Measurements from ENCODE around the gene CD40. TPM values are rescaled to one million over a fixed set of nuclear protein-coding genes. Genes with fewer than 3 reads are reported as not detected.
"Not testable (repeated sequence)": the region's sequence is repeated elsewhere in the genome, so short reads cannot be mapped to it uniquely, and the experiment has no call there.

Gene CD40
- total RNA-seq, 5 donors from 2014 or later (not counting 1 experiment from before 2014, with no cell fraction given): 1.5 to 9.6 (median 5.9) TPM

GRCh38 chr20:46089417-46090388, 28.4 kb upstream of the CD40 start, which contains the start of gene NCOA5:
TSS of gene NCOA5 (minus strand) at chr20:46089962. CDS start at chr20:46079424, 10,538 bp downstream.
- DNase-seq (peak; percentile 86 to 96 (median 92)), ATAC-seq (replicated peaks in 1 of 4) (peak; percentile 88 to 92 (median 89))
- Mint-ChIP-seq H3K27ac (peak within 1 kb of the TSS; percentile 79 to 89), H3K9me3 (no peaks in the 10 kb centered on the region), H3K4me3 (peak within 1 kb of the TSS; percentile 86 to 90 (median 87)), H3K27me3 (no peaks in the 10 kb centered on the region), H3K4me1 (peaks cover 52 to 53% (median 52%) of the 10 kb centered on the region in 3 donors), H3K36me3 (no peaks in the 10 kb centered on the region)
- POLR2A ChIA-PET: no interaction called here
- Histone ChIP-seq H3K4me3 (ENCODE audit: control insufficient read depth in 1 of 2, extremely low read depth in 1 of 2, low read length in 1 of 2) (peak within 1 kb of the TSS; percentile 90 to 96), H3K27me3 (replicated peaks in 1 of 2; ENCODE audit: control insufficient read depth in 2 of 2, extremely low read depth in 1 of 2, insufficient read depth in 2 of 2, low read length in 1 of 2) (no peaks in the 10 kb centered on the region), H3K36me3 (ENCODE audit: control insufficient read depth in 2 of 2, extremely low read depth in 1 of 2, insufficient read depth in 1 of 2, low read length in 1 of 2) (no peaks in the 10 kb centered on the region), H3K9me3 (no peaks in the 10 kb centered on the region), H3K27ac (ENCODE audit: low read length) (peak within 1 kb of the TSS; percentile 68), H3K4me1 (ENCODE audit: control insufficient read depth in 1 of 2, extremely low read depth in 1 of 2, insufficient read depth in 2 of 2, low read length in 2 of 2) (peaks cover 25 to 32% of the 10 kb centered on the region in 2 experiments)
- CTCF ChIA-PET: interaction anchor here in 1 of 2 donors (1.6 kb wide), 1 partner anchor 119 kb away, joined by 5 read pairs; no protein-coding TSS in a partner anchor
- under 1% methylated on average over 96 of the region's 100 CpGs for WGBS (ENCODE audit: insufficient coverage)

DNA sequence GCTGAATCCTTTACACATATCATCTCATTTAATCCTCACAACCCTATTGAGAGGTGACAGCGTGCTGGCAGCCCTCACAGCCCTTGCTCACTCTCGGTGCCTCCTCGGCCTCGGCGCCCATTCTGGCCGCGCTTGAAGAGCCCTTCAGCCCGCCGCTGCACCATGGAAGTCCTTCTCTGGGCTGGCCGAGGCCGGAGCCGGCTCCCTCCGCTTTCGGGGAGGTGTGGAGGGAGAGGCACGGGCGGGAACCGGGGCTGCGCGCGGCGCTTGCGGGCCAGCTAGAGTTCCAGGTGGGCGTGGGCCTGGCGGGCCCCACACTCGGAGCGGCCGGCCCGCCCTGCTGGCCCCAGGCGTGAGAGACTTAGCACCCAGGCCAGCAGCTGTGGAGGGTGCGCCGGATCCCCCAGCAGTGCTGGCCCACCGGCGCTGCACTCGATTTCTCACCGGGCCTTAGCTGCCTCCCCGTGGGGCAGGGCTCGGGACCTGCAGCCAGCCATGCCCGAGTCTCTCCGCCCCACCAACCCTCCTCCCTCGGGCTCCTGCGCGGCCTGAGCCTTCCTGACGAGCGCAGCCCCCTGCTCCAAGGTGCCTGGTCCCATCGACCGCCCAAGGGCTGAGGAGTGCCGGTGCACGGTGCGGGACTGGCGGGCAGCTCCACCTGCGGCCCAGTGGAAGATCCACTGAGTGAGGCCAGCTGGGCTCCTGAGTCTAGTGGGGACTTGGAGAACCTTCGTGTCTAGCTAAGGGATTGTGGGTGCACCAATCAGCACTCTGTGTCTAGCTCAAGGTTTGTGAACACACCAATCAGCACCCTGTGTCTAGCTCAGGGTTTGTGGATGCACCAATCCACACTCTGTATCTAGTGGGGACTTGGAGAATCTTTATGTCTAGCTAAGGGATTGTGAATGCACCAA, 26.2 kb upstream of the CD40 start:
- not testable (repeated sequence) for H3K9me3 Mint-ChIP-seq; H3K36me3 Mint-ChIP-seq; H3K36me3 ChIP-seq (ENCODE audit: control insufficient read depth in 2 of 2, extremely low read depth in 1 of 2, insufficient read depth in 1 of 2, low read length in 1 of 2); H3K4me3 Mint-ChIP-seq; ATAC-seq (replicated peaks in 1 of 4); H3K9me3 ChIP-seq; H3K27me3 ChIP-seq (replicated peaks in 1 of 2; ENCODE audit: control insufficient read depth in 2 of 2, extremely low read depth in 1 of 2, insufficient read depth in 2 of 2, low read length in 1 of 2); H3K27ac Mint-ChIP-seq; H3K27me3 Mint-ChIP-seq; H3K27ac ChIP-seq (ENCODE audit: low read length); DNase-seq; H3K4me3 ChIP-seq (ENCODE audit: control insufficient read depth in 1 of 2, extremely low read depth in 1 of 2, low read length in 1 of 2)
- H3K4me1 Mint-ChIP-seq: peaks cover 30 to 31% (median 30%) of the 10 kb centered on the region in 3 donors
- H3K4me1 ChIP-seq (ENCODE audit: control insufficient read depth in 1 of 2, extremely low read depth in 1 of 2, insufficient read depth in 2 of 2, low read length in 2 of 2): peaks cover 19% of the 10 kb centered on the region in 2 experiments
- CTCF ChIA-PET: interaction anchor here in 1 of 2 donors (0.6 kb wide), 1 partner anchor 103 kb away, joined by 3 read pairs; no protein-coding TSS in a partner anchor
- POLR2A ChIA-PET: interaction anchor here (0.6 to 0.7 kb wide), 2 partner anchors 103 to 156 kb away, joined by 4 to 8 read pairs; no protein-coding TSS in a partner anchor
- WGBS (ENCODE audit: insufficient coverage): 95% methylated on average over 50 of the region's 52 CpGs

DNA sequence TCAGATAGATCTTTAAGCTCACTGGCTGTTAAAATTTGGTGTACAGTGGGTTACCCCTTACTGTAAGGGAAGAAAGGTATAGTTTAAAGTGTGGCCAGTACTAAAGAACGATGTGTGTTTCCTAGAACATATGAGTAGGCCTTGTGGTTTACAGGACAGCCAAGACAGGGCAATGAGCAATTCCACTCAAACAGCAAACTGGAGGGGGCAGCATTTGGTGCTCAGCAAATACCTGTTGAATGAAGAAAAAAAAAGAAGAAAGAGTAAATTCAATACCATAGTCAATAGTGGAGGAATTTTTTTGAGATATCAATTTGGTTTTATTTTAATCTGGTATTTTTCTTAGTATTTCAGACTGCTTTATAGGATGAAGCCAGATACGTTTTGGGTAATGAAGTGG, 24.6 kb upstream of the CD40 start:
- H3K9me3 ChIP-seq: no peaks in the 10 kb centered on the region
- H3K27ac Mint-ChIP-seq: no peak overlapping the region
- no peaks in the 10 kb centered on the region for H3K36me3 ChIP-seq (ENCODE audit: control insufficient read depth in 2 of 2, extremely low read depth in 1 of 2, insufficient read depth in 1 of 2, low read length in 1 of 2)
- CTCF ChIA-PET: interaction anchor here in 1 of 2 donors (1.0 kb wide), 1 partner anchor 38 kb away, joined by 3 read pairs; no protein-coding TSS in a partner anchor
- POLR2A ChIA-PET: no interaction called here
- no peaks in the 10 kb centered on the region for H3K36me3 Mint-ChIP-seq
- ATAC-seq (replicated peaks in 1 of 4): no peak
- no peaks in the 10 kb centered on the region for H3K9me3 Mint-ChIP-seq
- H3K4me1 Mint-ChIP-seq: peaks cover 14 to 15% (median 14%) of the 10 kb centered on the region in 3 donors
- H3K4me3 Mint-ChIP-seq: no peak overlapping the region
- H3K4me3 ChIP-seq (ENCODE audit: control insufficient read depth in 1 of 2, extremely low read depth in 1 of 2, low read length in 1 of 2): no peak overlapping the region
- WGBS (ENCODE audit: insufficient coverage): 80% methylated on average over 1 of the region's 2 CpGs
- H3K4me1 ChIP-seq (ENCODE audit: control insufficient read depth in 1 of 2, extremely low read depth in 1 of 2, insufficient read depth in 2 of 2, low read length in 2 of 2): peaks cover 5 to 12% of the 10 kb centered on the region in 2 experiments
- no peak overlapping the region for H3K27ac ChIP-seq (ENCODE audit: low read length)
- peaks cover 2 to 7% of the 10 kb centered on the region in 2 experiments for H3K27me3 ChIP-seq (replicated peaks in 1 of 2; ENCODE audit: control insufficient read depth in 2 of 2, extremely low read depth in 1 of 2, insufficient read depth in 2 of 2, low read length in 1 of 2)
- DNase-seq: no peak
- peaks cover 4 to 9% of the 10 kb centered on the region in 2 donors for H3K27me3 Mint-ChIP-seq

DNA sequence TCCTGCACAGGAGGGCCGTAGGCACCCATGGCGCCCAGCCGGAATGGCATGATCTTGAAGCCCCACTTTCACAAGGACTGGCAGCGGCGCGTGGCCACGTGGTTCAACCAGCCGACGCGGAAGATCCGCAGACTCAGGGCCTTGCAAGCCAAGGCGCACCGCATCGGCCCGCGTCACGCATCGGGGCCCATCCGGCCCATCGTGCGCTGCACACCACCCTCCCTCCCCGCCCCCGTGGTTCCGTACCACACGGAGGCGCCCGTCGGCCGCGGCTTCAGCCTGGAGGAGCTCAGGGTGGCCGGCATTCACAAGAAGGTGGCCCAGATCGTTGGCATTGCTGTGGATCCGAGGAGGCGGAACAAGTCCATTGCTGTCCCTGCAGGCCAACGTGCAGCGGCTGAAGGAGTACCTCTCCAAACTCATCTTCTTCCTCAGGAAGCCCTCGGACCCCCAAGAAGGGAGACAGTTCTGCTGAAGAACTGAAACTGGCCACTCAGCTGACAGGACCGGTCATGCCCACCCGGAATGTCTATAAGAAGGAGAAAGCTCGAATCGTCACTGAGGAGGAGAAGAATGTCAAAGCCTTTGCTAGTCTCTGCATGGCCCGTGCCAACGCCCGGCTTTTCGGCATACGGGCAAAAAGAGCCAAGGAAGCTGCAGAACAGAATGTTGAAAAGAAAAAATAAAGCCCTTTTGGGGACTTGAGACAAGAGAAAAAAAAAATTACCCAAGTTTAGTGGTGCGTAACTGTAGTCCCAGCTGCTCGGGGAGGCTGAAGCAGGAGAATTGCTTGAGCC, 18.4 kb upstream of the CD40 start:
- DNase-seq (peak in 1 of 35 experiments; percentile 7), ATAC-seq (replicated peaks in 1 of 4) (no peak)
- Mint-ChIP-seq H3K4me1 (peaks cover 0 to 3% (median 0%) of the 10 kb centered on the region in 3 donors), H3K27ac (peak overlapping the region in 1 of 2 donors; percentile 31), H3K27me3 (peaks cover 35 to 48% of the 10 kb centered on the region in 2 donors), H3K4me3 (no peak overlapping the region), H3K9me3 (peaks cover 0 to 3% (median 0%) of the 10 kb centered on the region in 3 donors), H3K36me3 (no peaks in the 10 kb centered on the region)
- Histone ChIP-seq H3K27ac (ENCODE audit: low read length) (no peak overlapping the region), H3K4me3 (ENCODE audit: control insufficient read depth in 1 of 2, extremely low read depth in 1 of 2, low read length in 1 of 2) (no peak overlapping the region), H3K36me3 (ENCODE audit: control insufficient read depth in 2 of 2, extremely low read depth in 1 of 2, insufficient read depth in 1 of 2, low read length in 1 of 2) (no peaks in the 10 kb centered on the region), H3K4me1 (ENCODE audit: control insufficient read depth in 1 of 2, extremely low read depth in 1 of 2, insufficient read depth in 2 of 2, low read length in 2 of 2) (no peaks in the 10 kb centered on the region), H3K27me3 (replicated peaks in 1 of 2; ENCODE audit: control insufficient read depth in 2 of 2, extremely low read depth in 1 of 2, insufficient read depth in 2 of 2, low read length in 1 of 2) (peaks cover 8 to 41% of the 10 kb centered on the region in 2 experiments), H3K9me3 (no peaks in the 10 kb centered on the region)
- 41% methylated on average over 39 of the region's 48 CpGs for WGBS (ENCODE audit: insufficient coverage)
- POLR2A ChIA-PET: no interaction called here
- CTCF ChIA-PET: no interaction called here

GRCh38 chr20:46100444-46100843, 17.7 kb upstream of the CD40 start:
- H3K36me3 ChIP-seq (ENCODE audit: control insufficient read depth in 2 of 2, extremely low read depth in 1 of 2, insufficient read depth in 1 of 2, low read length in 1 of 2); H3K4me3 ChIP-seq (ENCODE audit: control insufficient read depth in 1 of 2, extremely low read depth in 1 of 2, low read length in 1 of 2); POLR2A ChIA-PET; H3K27ac Mint-ChIP-seq; DNase-seq; H3K36me3 Mint-ChIP-seq; H3K9me3 ChIP-seq; CTCF ChIA-PET; ATAC-seq (replicated peaks in 1 of 4); H3K9me3 Mint-ChIP-seq; H3K4me1 ChIP-seq (ENCODE audit: control insufficient read depth in 1 of 2, extremely low read depth in 1 of 2, insufficient read depth in 2 of 2, low read length in 2 of 2); H3K4me3 Mint-ChIP-seq; H3K27ac ChIP-seq (ENCODE audit: low read length); H3K4me1 Mint-ChIP-seq: not testable (repeated sequence)
- peaks cover 8 to 42% of the 10 kb centered on the region in 2 experiments for H3K27me3 ChIP-seq (replicated peaks in 1 of 2; ENCODE audit: control insufficient read depth in 2 of 2, extremely low read depth in 1 of 2, insufficient read depth in 2 of 2, low read length in 1 of 2)
- no CpG with 5 or more reads among the region's 7 CpGs for WGBS (ENCODE audit: insufficient coverage)
- H3K27me3 Mint-ChIP-seq: peaks cover 41 to 55% of the 10 kb centered on the region in 2 donors
